Measurements from ENCODE around the gene NEK9.

The NEK9 gene

DNA sequence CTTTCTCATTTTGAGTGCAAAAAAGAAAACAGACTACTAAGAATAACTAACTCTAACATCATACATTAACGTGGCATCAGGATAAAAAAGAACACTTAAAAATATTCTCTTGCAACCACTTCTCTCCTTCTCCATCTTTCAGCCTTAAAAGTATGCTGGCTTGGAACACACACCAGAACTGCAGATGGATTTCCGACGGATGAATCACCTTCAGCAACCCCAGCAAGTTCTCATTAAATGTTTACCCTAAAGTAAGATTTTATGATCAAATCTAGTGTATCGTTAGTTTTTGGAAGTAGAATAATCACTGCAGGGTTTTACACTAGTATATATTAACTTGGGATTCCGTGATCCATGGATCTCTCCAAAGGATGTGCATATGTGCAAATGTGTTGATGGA lies 1.2 kb downstream of the NEK9 start:
- Histone ChIP-seq H3K27ac (ENCODE audit: low read depth, low read length) (no peak overlapping the region), H3K36me3 (ENCODE audit: control insufficient read depth, low read length) (peaks cover 65% of the 10 kb centered on the region), H3K27me3 (ENCODE audit: control insufficient read depth, low read length) (no peaks in the 10 kb centered on the region), H3K4me3 (ENCODE audit: low read length) (peak overlapping the region; percentile 99), H3K4me1 (ENCODE audit: control insufficient read depth, low read length) (peaks cover 43% of the 10 kb centered on the region), H3K4me2 (ENCODE audit: low read length) (peak overlapping the region; percentile 90), H4K20me1 (ENCODE audit: control insufficient read depth, insufficient read depth, low read depth, low read length) (peaks cover 4% of the 10 kb centered on the region; the same call in 1 of the 2 replicates), H3K79me2 (ENCODE audit: control insufficient read depth, low read length) (peaks cover 70% of the 10 kb centered on the region), H3K9me2 (replicated peaks; ENCODE audit: control insufficient read depth, low read length) (no peaks in the 10 kb centered on the region), H3F3A (ENCODE audit: control insufficient read depth, insufficient read depth) (peaks cover 11% of the 10 kb centered on the region), H3K9me3 (ENCODE audit: control insufficient read depth, insufficient read depth, low read length) (no peaks in the 10 kb centered on the region)
- TF ChIP-seq EZH2phosphoT487 (IDR thresholded peaks at IDR 0.05; ENCODE audit: borderline replicate concordance, low read length), result no peak
- TF ChIP-seq, protein P1, sequence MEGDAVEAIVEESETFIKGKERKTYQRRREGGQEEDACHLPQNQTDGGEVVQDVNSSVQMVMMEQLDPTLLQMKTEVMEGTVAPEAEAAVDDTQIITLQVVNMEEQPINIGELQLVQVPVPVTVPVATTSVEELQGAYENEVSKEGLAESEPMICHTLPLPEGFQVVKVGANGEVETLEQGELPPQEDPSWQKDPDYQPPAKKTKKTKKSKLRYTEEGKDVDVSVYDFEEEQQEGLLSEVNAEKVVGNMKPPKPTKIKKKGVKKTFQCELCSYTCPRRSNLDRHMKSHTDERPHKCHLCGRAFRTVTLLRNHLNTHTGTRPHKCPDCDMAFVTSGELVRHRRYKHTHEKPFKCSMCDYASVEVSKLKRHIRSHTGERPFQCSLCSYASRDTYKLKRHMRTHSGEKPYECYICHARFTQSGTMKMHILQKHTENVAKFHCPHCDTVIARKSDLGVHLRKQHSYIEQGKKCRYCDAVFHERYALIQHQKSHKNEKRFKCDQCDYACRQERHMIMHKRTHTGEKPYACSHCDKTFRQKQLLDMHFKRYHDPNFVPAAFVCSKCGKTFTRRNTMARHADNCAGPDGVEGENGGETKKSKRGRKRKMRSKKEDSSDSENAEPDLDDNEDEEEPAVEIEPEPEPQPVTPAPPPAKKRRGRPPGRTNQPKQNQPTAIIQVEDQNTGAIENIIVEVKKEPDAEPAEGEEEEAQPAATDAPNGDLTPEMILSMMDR (IDR thresholded peaks at IDR 0.05; ENCODE audit: low read depth, low read length, poor library complexity, severe bottlenecking), result no peak

DNA sequence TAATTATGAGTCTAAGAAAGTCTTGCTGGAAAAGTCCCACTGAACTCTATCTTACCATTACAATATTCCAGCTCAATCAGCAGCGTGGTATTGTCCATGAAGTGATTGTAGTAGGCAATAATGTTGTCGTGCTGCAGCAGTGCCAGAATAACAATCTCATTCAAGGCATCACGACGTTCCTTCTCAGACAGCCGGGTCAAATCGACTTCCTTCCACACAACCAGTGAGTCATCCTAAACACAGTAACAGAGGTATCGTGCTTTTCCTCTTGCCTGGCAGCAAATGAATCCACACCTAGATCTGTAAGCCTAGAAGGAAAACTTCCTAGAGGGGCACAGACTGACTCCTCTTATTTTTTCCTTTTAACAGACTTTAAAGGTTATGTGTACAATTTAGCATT lies 2.9 kb downstream of the NEK9 start:
- H3K79me2 ChIP-seq (ENCODE audit: control insufficient read depth, low read length), result peaks cover 56% of the 10 kb centered on the region
- peaks cover 37% of the 10 kb centered on the region for H3K4me1 ChIP-seq (ENCODE audit: control insufficient read depth, low read length)
- H3K27me3 ChIP-seq (ENCODE audit: control insufficient read depth, low read length), result no peaks in the 10 kb centered on the region
- H3K9me3 ChIP-seq (ENCODE audit: control insufficient read depth, insufficient read depth, low read length), result no peaks in the 10 kb centered on the region
- peaks cover 4% of the 10 kb centered on the region; the same call in 1 of the 2 replicates for H4K20me1 ChIP-seq (ENCODE audit: control insufficient read depth, insufficient read depth, low read depth, low read length)
- H3K4me3 ChIP-seq (ENCODE audit: low read length), result no peak overlapping the region
- H3K27ac ChIP-seq (ENCODE audit: low read depth, low read length), result no peak overlapping the region
- peaks cover 71% of the 10 kb centered on the region for H3K36me3 ChIP-seq (ENCODE audit: control insufficient read depth, low read length)
- peaks cover 12% of the 10 kb centered on the region for H3F3A ChIP-seq (ENCODE audit: control insufficient read depth, insufficient read depth)
- TF ChIP-seq, protein P1 (IDR thresholded peaks at IDR 0.05; ENCODE audit: low read depth, low read length, poor library complexity, severe bottlenecking), result no peak
- no peak for TF ChIP-seq EZH2phosphoT487 (IDR thresholded peaks at IDR 0.05; ENCODE audit: borderline replicate concordance, low read length)
- H3K9me2 ChIP-seq (replicated peaks; ENCODE audit: control insufficient read depth, low read length), result no peaks in the 10 kb centered on the region
- H3K4me2 ChIP-seq (ENCODE audit: low read length), result 0 out of 2 replicates have a peak overlapping the region, but pooled peaks have one; percentile 90

DNA sequence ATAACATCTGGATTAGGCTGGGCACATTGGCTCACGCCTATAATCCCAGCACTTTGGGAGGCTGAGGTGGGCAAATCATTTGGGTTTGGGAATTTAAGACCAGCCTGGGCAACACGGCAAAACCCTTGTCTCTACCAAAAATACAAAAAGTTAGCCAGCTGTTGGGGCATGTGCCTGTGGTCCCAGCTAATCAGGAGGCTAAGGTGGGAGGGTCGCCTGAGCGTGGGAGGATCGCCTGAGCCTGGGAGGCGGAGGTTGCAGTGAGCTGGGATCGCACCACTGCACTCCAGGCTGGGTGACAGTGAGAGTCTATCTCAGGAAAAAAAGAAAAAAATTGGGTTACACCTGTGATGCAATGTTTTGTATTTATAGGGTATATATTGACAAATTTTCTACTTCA lies 5.3 kb downstream of the NEK9 start:
- Histone ChIP-seq H3K9me2 (replicated peaks; ENCODE audit: control insufficient read depth, low read length) (no peaks in the 10 kb centered on the region), H4K20me1 (ENCODE audit: control insufficient read depth, insufficient read depth, low read depth, low read length) (peaks cover 4% of the 10 kb centered on the region; the same call in 1 of the 2 replicates), H3K4me3 (ENCODE audit: low read length) (no peak overlapping the region), H3K79me2 (ENCODE audit: control insufficient read depth, low read length) (peaks cover 31% of the 10 kb centered on the region), H3K27me3 (ENCODE audit: control insufficient read depth, low read length) (no peaks in the 10 kb centered on the region), H3K36me3 (ENCODE audit: control insufficient read depth, low read length) (peaks cover 75% of the 10 kb centered on the region), H3F3A (ENCODE audit: control insufficient read depth, insufficient read depth) (peaks cover 6% of the 10 kb centered on the region), H3K4me1 (ENCODE audit: control insufficient read depth, low read length) (peaks cover 24% of the 10 kb centered on the region), H3K4me2 (ENCODE audit: low read length) (no peak overlapping the region), H3K27ac (ENCODE audit: low read depth, low read length) (no peak overlapping the region), H3K9me3 (ENCODE audit: control insufficient read depth, insufficient read depth, low read length) (no peaks in the 10 kb centered on the region)
- TF ChIP-seq, protein P1 (IDR thresholded peaks at IDR 0.05; ENCODE audit: low read depth, low read length, poor library complexity, severe bottlenecking), result no peak
- TF ChIP-seq EZH2phosphoT487 (IDR thresholded peaks at IDR 0.05; ENCODE audit: borderline replicate concordance, low read length), result no peak

Data from DOHH2 (cell line).